HPDE6-E6E7 (cell line): ENCODE data around the gene NOLC1.
"Not testable (repeated sequence)": the region's sequence is repeated elsewhere in the genome, so short reads cannot be mapped to it uniquely, and the experiment has no call there.

ENCODE experiments used
- DNase-seq: peaks from one replicate; pipeline ENCODE4 v3.0.0; 2011; ENCODE audit warnings: missing footprints; ENCODE audit errors: extremely low spot score

Gene NOLC1

GRCh38 chr10:102153093-102153620 is 968 bp downstream of the NOLC1 start:
- no peak for DNase-seq

DNA sequence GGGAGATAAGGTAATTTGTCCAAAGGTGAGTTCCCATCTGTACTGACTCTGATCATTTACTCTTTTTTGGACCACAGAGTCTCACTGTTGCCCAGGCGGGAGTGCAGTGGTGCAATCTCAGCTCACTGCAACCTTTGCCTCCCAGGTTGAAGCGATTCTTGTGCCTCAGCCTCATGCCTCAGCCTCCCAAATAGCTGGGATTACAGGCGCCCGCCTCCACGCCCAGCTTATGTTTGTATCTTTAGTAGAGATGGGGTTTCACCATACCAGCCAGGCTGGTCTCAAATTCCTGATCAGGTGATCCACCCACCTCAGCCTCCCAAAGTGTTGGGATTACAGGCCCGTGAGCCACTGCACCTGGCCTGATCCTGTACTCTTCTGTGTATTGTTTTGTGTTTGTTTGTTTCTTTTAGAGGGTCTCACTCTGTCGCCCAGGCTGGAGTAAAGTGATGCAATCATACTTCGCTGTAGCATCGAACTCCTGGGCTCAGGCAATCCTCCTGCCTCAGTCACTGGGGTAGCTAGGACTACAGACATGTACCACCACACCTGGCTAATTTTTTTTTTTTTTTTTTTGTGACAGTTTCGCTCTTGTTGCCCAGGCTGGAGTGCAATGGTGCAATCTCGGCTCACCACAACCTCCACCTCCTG is 2.4 kb downstream of the NOLC1 start:
- no peak for DNase-seq

- DNase-seq = no peak
Observed at GRCh38 chr10:102157224-102157623, 5.0 kb downstream of the NOLC1 start.

DNA sequence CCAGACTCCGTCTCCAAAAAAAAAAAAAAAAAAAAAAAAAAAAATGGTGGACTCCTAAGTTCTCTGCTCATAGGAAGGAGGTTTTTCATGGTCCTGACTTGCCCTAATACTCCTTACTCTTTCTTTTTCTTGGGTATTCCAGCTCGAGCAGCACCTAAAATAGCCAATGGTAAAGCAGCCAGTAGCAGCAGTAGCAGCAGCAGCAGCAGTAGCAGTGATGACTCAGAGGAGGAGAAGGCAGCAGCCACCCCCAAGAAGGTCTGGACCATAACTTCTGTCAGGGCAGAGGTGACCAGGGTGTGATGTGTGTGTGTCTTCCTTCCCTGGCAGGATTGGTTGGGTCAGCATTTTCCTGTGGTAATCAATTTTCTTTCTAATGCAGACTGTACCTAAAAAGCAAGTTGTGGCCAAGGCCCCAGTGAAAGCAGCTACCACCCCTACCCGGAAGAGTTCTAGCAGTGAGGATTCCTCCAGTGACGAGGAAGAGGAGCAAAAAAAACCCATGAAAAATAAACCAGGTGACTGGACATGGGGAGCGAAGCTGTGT is 6.9 kb downstream of the NOLC1 start:
- no peak for DNase-seq

DNA sequence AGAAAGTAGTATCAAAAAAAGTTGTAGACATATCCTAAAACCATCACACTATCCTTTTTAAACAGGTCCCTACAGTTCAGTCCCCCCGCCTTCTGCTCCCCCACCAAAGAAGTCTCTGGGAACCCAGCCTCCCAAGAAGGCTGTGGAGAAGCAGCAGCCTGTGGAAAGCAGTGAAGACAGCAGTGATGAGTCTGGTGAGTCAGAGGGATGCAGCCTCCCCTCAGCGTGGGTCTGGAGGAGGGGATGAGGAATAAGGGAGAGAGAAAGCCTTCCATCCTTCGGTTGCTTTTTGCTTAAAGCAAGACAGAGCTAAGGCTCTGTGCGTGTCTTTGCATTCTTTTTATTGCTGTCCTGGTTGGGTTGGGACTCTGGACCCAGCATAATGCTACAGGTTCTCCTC is 7.6 kb downstream of the NOLC1 start:
- DNase-seq = no peak

DNA sequence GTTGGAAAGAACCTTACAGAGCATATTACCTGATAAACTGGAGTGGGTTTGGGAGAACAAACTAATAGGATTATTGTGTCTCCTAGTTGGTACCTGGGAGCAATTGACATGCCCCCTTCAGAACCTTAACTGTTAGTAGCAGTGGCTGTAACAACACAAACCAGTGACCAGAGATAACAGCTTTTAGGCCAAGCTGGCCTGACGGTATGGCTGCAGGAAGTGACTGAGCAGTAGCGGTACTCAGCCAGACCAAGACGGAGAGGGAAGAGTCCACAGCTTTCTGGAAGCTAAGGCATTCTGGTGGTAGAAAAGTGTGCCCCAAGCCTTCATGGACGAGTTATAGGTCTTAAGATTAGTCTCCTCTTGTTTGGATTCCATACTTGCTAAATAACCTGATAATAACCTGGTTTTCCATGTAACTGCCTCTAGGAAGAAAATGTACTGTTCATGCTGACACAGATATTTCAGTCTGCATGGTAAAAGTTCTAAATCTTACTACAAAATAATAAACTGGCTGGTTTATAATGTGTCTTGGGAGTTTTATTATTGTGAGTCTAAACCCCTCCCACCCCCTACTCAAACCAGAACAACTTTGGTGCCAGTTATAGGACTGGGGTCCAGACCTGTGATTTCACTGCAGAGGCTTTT is 11.3 kb downstream of the NOLC1 start:
- no peak for DNase-seq

DNA sequence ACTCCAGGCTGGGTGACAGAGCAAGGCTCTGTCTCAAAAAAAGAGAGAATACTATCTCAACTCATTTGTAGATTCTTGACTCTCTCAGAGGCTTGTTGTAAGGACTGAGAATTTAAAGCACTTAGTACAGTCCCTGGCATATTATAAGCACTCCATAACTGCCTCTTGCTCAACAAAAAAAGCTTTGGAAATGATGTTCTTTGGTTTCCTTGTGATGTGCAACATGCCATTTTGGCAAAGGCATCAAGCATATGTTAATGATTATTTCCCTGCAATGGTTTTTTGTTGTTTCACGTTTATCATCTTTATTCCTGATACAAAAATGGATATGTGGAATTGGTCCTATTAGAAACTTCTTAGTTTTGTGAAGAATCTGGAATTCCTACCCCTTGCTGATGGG is 15.7 kb downstream of the NOLC1 start:
- DNase-seq = no peak

- no peak for DNase-seq
Observed at GRCh38 chr10:102170602-102171001, 18.4 kb downstream of the NOLC1 start.

DNA sequence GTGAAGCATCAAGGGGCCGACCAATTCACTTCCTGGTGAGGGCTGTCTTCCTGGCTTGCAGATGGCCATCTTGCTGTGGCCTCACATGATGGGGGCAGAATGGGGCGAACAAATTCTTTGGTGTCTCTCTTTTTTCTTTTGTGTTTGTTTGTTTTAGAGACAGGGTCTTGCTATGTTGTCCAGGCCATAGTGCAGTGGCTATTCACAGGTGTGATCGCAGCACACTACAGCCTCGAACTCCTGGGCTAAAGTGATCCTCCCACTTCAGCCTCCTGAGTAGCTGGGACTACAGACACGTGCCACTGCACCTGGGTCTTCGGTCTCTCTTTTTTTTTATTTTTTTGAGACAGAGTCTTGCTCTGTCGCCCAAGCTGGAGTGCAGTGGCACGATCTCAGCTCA is 20.1 kb downstream of the NOLC1 start:
- DNase-seq = no peak

DNA sequence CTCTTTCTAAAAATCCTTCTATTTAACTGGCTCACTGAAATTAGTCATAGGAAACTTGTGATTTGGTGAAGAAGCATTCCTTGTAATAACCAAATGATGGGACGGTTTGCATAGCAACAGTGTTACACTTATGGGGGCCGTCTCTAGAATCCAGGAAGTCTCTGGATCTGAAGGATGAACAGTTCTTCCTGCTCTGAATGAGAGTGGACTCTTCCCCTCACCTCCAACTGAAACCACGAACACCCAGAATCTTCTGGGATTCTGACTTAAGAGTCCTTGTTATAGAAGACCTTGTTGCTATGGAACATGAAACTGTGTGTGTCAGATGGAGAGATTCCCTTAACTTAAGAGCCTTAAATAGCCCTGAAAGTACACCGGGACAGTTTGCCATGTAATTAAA is 23.2 kb downstream of the NOLC1 start:
- no peak for DNase-seq

DNA sequence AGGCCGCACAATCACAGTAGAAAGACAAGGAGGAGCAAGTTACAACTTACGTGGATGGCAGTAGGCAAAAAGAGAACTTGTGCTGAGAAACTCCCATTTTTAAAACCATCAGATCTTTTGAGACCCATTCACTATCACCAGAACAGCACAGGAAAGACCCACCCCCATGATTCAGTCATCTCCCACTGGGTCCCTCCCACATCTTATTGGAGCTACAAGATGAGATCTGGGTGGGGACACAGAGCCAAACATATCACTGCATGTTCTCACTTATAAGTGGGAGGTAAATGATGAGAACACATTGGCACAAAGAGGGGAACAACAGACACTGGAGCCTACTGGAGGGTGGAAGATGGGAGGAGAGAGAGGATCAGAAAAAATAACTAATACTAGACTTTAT is 32.4 kb downstream of the NOLC1 start:
- no peak for DNase-seq

DNA sequence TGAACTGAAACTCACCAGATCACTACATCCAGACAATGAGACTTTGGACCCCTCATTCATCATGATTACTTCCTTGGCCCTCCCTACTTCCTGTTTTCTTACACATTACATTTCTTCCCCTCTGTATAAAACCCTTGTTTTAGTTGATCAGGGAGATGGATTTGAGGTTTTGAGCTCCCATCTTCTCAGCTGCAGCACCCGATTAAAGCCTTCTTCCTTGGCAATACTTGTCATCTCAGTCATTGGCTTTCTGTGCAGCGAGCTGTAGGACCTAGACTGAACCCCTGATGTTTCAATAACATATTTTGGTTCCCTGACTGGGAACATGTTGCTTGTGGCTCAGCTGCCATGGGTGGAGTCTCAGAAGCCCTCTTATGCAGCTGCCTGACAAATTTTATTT is 33.1 kb downstream of the NOLC1 start:
- DNase-seq = no peak

DNA sequence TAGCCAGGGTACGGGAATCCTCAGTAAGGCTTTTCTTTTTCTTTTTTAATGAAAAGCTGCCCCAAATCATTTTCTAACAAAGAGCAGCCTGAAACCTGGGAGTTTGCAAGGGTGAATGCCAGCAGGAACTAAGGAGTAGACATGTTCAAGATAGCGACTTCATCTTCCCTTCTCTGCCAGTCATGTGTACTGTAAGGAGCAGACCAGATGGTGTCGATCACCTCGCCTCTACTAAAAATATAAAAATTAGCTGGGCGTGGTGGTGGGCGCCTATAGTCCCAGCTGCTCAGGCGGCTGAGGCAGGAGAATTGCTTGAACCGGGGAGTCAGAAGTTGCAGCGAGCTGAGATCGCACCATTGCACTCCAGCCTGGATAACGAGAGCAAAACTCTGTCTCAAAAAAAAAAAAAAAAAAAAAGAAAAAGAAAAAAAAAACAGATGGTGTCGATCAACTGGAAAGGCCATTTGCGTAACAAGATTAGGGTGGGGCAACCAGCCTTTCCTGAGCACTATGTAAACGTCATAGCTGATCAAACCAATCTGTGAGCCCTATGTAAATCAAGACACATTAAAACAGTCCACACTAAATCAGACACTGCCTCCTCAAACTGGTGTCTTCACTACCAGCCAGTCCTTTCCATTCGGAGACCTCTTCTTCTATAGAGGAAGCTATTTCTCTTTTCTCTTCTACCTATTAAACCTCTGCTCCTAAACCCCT is 33.8 kb downstream of the NOLC1 start:
- no peak for DNase-seq

DNA sequence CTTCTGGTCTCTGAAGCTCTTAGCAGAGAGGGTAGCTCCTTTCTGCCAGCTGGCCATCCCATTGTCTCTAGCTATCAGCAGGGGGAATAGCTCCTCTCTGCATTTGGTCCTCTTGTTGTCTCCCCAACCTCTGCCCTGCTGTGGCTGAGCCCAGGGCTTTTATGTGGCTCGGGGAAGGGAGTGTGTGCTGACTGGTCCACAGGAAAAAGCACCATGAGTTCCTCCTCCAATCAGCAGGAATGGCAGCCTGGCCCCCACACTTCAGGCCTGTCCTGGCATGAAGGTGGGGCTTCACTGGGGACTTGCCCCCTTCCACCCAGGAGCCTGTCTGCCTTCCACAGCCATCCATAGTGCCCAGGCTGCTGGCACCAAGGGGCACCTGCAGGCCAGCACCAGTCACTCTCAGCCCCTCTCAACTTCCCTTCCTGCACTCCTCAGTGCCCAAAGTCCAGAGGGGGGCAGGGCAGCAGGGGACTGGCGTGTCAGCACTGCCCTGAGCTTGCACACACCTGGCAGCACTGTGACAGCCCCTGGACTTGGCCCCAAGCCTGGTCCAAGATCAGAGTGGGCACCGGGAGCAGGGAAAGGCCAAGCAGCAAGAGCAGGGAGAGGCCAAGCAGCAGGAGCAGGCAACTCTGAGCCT is 36.2 kb downstream of the NOLC1 start:
- DNase-seq = no peak

DNA sequence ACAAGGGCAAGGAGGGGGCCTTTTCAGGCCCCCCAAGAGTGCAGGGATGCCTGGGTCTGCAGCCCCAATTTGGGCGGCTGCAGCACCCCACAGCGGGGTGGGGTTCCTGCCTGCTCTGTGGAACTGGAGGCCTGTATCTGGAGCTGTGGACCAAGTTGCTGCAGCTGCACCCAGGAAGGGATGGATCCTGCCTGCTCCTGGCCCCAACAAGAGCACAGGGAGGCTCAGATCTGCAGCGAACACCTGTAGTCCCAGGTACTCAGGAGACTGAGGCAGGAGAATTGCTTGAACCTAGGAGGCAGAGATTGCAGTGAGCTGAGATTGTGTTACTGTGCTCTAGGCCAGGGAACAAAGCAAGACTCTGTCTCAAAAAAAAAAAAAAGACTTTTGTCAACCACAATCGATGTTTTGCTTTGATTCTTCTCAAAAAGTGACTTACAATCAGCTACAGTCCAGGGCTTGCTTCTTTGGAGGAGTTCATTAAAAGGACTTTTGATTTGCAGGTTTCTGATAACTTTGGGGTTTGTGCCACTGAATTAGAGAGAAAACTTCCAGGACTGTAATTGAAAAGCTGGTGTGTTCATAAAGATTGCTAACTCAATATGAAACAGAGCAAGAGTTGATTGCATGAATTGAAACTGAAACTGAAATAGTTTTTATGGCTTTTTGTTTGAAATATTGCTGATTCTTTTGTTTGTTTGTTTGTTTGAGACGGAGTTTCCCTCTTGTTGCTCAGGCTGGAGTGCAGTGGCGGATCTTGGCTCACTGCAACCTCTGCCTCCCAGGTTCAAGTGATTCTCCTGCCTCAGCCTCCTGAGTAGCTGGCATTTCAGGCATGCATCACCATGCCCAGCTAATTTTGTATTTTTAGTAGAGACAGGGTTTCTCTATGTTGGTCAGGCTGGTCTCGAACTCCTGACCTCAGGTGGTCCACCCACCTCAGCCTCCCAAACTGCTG is 37.0 kb downstream of the NOLC1 start:
- not testable (repeated sequence) for DNase-seq

DNA sequence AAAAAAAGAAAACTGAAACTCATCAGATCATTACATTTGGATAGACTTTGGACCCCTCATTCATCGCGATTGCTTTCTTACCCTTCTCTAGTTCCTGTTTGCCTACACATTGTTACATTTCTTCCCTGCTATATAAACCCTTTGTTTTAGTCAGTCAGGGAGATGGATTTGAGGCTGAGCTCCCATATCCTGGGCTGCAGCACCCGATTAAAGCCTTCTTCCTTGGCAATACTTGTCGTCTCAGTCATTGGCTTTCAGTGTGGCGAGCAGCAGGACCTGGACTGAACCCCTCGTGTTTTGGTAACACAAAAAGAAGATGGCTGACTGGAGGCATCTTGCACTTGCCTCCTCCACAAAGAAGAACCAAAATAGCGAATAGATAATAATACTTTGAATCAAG is 39.8 kb downstream of the NOLC1 start:
- no peak for DNase-seq

DNA sequence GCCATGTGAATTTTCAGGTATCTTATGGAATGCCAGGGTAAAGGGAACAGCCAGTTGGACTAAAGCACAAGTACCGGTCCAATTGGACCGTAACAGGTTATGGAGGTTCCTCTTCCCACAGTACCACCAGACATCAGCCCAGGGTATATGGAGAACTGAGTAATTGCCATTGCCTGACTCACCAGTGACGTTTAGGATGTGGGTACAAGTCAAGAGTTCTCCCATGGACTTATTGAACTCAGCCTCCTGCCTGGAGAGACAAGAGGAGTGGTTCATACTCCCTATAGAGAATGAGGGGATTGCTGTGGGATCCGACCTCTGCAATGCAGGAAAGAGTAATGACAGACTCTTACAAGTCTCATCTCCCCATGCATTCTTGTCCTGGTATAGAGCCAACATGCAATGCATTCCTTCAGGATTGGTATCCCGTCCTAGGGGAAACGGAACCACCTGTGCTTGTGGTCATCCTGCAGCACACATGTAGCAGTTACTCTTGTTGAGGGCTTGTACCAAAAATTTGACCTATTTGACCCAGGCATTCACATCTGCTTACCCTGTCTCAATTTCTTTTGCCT is 43.2 kb downstream of the NOLC1 start:
- no peak for DNase-seq

DNA sequence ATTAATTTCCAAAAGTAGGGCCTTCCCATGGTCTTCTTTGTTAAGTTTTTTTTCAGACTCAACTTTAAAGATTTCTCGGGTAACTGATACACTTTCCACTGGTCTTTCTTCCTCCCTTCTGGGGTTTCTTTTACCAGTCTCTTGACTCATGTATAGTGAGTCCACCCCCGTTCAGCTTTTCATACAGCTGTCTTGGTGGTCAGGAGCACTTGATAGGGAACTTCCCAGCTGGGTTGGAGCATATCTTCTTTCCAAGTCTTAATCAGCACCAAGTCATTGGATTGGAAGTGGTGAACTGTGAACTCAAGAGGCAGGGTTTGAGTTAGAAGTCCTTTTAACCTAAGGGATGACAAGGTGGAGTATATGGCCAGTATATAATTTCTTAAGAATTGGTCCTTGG is 44.7 kb downstream of the NOLC1 start:
- no peak for DNase-seq

DNA sequence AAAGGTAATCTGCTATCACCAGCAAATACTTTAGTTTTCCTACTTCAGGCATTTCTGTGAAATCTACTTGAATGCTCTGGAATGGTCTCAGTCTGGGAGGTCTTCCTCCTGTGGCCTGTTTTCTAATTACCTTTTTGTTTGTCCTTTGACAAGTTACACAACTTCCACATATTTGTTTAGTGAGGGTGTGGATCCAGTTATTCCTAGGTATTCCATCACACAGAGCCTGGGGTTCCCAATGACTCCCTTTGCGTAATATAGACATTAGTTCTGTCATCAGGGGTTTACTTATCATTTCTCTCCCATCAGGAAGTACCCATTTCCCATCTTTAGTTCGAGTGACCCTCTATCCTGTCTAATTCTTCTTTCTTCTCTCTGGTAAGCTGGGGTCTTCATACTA is 45.8 kb downstream of the NOLC1 start:
- DNase-seq = no peak

DNA sequence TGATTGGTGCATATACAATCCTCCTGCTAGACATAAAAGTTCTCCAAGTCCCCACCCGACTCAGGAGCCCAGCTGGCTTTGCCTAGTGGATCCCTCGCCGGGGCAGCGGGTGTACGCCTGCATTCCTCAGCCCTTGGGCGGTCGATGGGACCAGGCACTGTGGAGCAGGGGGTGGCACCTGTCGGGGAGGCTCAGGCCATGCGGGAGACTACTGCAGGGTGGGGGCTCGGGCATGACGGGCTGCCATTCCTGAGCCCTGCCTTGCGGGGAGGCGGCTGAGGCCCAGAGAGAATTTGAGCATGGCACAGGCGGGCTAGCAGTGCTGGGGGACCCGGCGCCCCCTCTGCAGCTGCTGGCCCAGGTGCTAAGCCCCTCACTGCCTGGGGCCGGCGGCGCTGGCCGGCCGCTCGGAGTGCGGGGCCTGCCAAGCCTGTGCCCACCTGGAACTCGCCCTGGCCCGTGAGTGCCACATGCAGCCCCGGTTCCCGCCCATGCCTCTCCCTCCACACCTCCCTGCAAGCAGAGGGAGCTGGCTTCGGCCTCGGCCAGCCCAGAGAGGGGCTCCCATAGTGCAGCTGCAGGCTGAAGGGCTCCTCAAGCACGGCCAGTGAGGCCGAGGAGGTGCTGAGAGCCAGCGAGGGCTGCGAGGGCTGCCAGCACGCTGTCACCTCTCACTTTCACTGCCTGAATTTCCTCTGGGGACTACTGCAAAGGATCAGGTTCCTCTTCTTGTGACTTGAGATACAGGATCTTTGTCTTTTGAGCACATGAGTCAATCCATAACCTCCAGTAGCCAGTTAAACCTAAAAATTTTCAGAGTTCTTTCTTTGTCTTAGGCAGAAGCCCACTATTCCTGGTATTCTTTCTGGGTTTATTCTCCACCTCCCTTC is 48.8 kb downstream of the NOLC1 start:
- DNase-seq = no peak
